AG09319 (cell line): ENCODE results near the gene ATN1.
"Not testable (repeated sequence)": the region's sequence is repeated elsewhere in the genome, so short reads cannot be mapped to it uniquely, and the experiment has no call there.

Experiments
- DNase-seq: peaks from one replicate; pipeline ENCODE4 v3.0.0-alpha.2; 2010; ENCODE audit warnings: low read depth; ENCODE audit errors: extremely low read depth
- CTCF ChIP-seq: IDR thresholded peaks from 2 replicates; pipeline ENCODE4 v1.5.1; 2011; ENCODE audit warnings: low read depth, mild to moderate bottlenecking, inconsistent platforms, low read length, moderate library complexity

Gene ATN1

DNA sequence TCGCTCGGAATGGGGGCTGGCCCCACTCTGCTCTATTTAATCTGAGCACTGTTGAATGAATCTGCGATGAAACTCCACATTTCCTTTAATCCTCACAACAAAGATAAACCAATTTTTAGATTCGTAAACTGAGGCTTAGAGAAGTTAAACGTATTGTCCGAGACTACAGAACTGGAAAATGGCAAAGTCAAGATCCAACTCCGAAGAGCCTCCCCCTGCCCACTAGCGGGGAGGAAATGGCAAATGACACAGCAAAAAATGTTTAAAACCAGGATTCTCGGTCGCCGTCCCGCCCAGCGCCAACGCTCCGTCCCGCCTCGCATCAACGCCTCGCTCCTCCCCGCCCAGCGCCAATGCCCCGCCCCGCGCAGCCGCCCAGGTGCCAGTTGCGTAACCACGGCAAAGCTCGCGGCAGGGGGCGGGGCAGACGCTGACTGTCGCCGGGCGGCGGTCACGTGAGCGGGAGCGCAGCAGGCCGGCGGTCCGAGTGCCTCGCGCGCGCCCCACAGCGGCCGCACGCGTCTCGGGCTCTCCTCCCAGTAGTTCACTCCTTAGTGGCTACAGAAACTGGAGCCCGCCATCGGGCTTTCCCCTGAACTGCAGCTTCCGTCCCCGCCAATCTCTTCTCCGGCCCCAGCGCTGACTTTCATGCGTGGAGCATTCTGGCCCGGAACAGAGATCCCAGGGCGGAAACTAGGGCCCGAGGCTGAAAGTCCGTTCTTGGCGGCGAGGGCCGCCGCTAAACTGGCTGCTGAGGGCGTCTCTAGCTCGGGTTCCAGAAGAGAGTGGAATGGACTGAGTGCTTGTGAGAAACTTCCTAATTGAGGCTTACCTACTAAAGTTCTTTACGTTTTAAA is 36.7 kb upstream of the ATN1 start:
- peak; percentile 51 for TF ChIP-seq CTCF
- DNase-seq, result peak; percentile 89

GRCh38 chr12:6891646-6892001 is 36.1 kb upstream of the ATN1 start:
- TF ChIP-seq CTCF, result no peak

GRCh38 chr12:6892683-6893082 is 35.1 kb upstream of the ATN1 start:
- not testable (repeated sequence) for DNase-seq

More at GRCh38 chr12:6891646-6892001, 36.1 kb upstream of the ATN1 start:
- DNase-seq, result no peak

DNA sequence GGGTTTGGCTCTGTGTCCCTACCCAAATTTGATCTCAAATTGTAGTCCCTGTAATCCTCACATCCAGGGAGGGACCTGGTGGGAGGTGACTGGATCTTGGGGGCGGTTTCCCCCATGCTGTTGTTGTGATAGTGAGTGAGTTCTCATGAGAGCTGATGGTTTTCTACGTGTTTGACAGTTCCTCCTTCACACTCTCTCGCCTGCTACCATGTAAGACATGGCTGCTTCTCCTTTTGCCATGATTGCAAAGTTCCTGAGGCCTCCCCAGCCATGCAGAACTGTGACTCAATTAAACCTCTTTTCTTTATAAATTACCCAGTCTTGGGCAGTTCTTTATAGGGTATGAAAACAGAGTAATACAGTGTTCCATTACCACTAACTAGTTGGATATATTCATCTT is 33.4 kb upstream of the ATN1 start:
- DNase-seq, result no peak
- no peak for TF ChIP-seq CTCF

- DNase-seq, result no peak
- no peak for TF ChIP-seq CTCF
These were observed 30.8 kb upstream of the ATN1 start for GRCh38 chr12:6896846-6897435.

GRCh38 chr12:6899427-6899826 is 28.3 kb upstream of the ATN1 start:
- TF ChIP-seq CTCF, result no peak
- no peak for DNase-seq

- DNase-seq, result no peak
- TF ChIP-seq CTCF, result no peak
These were observed 27.8 kb upstream of the ATN1 start for GRCh38 chr12:6899837-6900519.
